ENCODE data around the gene SNX1.
"Not testable (repeated sequence)": the region's sequence is repeated elsewhere in the genome, so short reads cannot be mapped to it uniquely, and the experiment has no call there.

The SNX1 gene, protein sequence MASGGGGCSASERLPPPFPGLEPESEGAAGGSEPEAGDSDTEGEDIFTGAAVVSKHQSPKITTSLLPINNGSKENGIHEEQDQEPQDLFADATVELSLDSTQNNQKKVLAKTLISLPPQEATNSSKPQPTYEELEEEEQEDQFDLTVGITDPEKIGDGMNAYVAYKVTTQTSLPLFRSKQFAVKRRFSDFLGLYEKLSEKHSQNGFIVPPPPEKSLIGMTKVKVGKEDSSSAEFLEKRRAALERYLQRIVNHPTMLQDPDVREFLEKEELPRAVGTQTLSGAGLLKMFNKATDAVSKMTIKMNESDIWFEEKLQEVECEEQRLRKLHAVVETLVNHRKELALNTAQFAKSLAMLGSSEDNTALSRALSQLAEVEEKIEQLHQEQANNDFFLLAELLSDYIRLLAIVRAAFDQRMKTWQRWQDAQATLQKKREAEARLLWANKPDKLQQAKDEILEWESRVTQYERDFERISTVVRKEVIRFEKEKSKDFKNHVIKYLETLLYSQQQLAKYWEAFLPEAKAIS

DNA sequence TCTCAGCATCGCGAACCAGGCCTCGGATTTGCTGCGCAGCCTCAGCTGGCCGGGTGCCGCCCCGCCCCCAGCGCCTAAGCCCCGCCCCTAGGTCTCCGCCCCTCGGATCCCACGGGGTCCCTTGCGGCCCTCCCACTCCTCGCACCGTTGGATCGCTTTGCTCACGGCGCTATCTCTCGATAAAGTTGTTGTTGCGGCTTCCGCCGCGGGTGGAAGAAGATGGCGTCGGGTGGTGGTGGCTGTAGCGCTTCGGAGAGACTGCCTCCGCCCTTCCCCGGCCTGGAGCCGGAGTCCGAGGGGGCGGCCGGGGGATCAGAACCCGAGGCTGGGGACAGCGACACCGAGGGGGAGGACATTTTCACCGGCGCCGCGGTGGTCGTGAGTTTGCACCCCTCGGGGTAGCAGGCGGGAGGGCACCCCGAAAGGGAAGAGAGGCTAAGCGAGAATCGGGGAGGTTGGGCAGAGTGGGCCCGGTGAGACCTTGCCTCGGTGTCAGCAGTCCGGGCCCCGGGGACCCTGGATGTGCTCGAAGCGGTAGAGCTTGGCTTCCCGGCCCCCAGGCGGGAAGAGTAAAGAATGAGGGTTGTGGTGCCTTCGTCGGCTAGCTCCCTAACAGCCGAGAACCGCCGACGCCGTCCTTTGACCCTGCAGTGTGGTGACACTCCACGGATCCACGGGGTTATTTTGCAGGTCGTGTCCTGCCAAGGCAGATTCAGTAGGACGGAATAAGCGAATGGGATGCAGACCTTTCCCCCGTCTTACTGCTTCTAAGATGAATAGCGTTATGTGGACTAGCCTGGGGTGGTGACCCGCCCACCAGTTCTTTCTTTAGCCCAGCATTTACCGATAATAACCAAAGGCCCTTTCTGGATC, at the start of gene SNX1:
SNX1 (plus strand) TSS at position 188 of the 873 bp plus-strand sequence; CDS start at position 220, 32 bp downstream.
- in situ Hi-C loops (cut with MboI; ENCODE audit: low sequenced_read_pairs) = no loop called here

DNA sequence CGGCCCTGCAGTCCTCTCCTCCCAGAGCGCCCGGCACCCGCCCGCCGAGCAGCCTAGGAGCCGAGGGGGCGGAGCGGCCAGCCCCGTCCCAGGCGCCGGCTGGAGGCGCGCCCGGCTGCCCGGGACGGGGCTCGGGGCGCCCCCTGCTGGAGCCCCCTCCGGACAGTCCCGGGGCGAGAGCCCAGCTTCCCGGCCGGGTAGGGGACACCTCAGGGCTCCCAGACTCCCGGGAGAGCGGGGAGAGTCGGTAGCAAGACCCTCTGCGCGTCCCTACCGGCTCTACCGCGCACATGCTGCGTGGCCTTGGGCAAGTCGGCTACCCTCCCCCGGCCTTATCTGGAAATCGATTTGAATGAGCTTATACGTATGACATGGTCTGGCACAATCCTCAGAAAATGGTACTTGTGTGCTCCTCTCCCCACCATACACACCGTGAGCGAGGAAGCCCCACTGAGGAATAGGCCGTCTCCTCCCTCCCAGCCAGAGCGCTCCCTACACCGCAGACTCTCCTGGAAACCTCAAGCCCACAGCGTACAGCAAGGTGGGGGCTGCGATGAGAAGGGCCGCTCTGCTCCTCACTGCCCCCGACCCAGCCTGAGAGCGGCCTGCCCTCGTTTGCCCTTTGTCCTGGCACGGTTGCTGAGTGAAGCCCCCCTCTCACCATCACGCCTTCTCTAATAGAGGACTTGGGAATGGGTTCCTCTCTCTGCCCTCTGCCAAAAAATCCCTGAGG, 49.2 kb upstream of the SNX1 start, which contains the start of gene DAPK2:
DAPK2 (minus strand) TSS at position 65 of the 733 bp plus-strand sequence. CDS start 6,224 bp downstream, outside the sequence.
- in situ Hi-C loops (cut with MboI; ENCODE audit: low sequenced_read_pairs) = no loop called here

DNA sequence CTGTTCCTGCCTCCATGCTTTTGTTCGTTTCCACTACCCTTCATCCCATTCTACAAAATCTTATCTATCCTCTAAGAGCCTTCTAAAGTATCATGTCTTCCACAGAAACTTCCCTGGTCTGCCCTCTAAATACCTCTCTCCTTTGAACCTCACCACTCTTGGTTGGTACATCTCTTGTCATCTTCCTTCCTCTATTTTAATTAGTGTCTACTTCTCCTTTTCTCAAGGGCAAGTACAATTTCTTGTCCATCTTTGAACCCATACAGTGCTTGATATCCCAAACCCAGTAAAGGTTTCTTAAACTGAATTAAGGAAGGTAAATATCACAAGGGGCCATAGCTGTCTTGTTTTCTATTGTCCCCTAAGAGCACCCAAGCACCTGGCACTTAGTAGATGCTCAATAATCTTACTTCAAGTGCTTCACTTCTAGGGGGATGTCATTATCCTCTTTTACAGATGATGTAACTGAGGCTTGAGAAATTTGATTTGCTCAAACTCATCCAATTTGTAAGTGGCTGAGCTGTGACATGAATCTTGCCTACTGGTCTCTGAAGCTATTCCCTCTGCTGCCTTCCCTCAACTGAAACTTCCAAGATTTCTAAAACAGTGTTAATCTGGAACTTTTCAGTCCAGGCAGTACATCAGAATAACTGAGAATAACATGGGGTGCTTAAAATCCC, 46.9 kb upstream of the SNX1 start:
- in situ Hi-C loops (cut with MboI; ENCODE audit: low sequenced_read_pairs) = no loop called here

DNA sequence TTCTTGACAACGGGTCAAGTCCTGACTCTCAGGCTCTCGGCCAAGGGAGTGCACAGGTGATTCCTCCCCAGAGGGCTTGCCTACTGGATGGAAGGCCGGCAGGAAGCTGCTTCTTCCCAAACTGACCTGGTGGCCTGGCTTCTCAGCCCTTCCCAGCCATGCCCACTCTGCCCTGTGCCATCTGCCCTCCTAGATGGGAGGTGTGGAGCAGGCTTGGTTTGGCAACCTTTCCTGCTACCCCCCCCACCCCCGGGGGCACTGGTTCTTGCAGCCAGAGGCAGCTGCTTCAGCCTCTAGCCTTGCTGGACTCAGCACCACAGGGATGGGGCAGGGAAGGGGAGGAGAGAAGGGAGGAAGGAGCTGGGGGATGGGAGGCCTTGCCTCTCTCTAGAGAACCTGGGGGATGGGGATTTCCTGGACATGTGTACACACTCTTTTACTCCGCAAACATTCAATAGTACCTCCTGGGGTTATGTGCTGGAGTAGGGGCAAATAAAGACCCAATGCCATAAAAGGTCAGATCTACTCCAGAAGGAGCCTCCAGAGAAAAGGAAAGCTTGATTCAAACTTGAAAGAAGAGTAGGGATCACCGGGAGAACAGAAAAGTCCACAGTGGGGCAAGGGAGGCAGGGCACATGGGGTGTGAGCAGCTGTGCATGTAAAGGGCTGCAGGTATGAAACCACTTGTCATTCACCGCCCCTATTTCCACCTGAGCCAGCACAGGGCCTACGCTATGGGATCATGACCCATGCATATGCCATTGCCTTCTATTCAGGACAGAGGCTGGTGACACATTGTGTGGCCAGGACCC, 45.3 kb upstream of the SNX1 start:
- in situ Hi-C loops (cut with MboI; ENCODE audit: low sequenced_read_pairs) = no loop called here

DNA sequence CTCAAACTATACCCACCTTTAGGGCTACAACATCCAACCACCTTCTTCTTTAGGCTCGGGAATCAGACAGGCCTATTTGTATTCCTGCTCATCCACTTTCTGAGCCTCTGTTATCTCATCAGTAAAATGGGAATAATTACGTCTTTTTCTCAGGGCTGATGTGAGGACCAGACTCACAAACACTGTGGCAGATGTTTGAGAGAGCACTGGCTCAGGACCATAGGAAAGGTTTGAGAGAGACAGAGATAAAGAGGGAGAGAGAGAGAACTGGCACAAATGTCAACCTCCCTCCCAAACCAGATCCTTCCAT, 44.7 kb upstream of the SNX1 start:
- in situ Hi-C loops (cut with MboI; ENCODE audit: low sequenced_read_pairs) = no loop called here

DNA sequence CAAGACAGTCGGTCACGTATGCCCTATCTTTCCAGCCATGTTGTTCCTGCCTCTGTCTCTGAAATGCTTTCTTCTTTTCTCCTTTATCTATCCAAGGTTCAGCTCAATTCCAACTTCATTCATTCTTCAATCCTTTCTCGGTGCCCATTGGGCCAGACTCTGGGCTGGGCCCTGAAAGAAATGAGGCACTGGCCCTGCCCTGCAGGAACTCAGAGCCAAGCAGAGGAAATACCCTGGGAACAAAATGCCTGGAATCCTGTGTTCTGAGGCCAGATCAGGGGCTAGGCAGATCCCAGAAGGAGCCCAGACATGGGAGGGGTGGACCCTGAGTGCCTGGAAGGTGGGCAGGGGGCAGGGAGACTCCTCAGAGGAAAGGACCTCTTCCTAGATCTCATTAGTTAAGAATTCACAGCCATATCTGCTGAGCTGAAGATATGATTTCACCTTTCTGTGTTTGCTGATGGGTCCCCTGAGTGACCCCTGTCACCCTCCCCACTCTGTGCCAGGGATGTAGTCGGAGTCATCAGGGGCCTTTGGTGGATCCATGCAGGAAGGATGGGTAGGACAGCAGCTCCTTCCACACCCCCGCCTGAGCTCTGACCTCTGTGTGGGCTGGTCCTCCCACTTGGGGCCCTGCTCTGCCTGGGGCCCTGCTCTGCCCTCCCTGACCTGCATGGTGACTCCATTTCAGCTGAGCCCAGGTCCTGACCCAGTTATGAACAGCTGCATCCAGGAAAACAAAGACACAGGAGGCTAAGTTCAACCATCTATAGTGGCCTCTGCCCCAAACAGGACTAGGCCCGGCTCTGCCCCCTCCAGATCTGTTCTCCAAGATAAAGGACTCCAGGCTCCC, 44.1 kb upstream of the SNX1 start:
- in situ Hi-C loops (cut with MboI; ENCODE audit: low sequenced_read_pairs) = no loop called here

DNA sequence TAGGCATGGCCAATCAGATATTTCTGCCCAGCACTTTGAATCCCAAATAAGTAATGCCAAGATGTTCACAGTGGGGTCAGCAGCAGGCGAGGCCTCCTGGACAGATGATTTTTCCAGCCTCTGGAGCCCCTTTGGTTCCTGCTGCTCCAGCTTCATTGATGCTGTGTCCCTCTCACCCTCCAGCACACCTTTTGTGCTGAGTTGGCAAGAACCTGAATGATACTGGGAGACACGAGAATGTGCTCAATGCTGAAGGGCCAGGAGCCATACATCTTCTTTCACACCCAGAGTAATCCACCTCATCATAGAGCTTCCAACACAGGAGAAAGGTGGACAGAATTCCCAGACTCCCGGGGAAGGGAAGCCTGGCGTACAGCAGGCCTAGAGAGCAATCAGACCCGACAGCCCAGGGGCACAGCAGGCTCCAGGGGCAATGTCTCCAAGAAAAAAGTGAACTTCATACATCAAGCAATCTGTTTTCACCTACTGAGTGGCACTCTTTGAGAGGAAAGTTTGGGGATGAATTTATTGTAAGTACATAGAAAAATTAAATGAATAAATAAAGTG, 42.8 kb upstream of the SNX1 start:
- in situ Hi-C loops (cut with MboI; ENCODE audit: low sequenced_read_pairs) = no loop called here

DNA sequence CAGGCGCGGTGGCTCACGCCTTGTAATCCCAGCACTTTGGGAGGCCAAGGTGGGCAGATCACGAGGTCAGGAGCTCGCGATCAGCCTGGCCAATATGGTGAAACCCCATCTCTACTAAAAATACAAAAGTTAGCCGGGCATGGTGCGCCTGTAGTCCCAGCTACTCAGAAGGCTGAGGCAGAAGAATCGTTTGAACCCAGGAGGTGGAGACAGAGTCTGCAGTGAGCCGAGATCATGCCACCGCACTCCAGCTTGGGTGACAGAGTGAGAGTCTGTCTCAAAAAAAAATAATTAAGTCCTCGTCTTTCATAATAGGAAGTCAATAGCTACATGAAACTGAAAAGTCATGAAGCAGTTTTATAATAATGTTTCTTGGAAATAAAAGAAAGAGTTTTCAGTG, 42.1 kb upstream of the SNX1 start:
- in situ Hi-C loops (cut with MboI; ENCODE audit: low sequenced_read_pairs) = not testable (repeated sequence)

DNA sequence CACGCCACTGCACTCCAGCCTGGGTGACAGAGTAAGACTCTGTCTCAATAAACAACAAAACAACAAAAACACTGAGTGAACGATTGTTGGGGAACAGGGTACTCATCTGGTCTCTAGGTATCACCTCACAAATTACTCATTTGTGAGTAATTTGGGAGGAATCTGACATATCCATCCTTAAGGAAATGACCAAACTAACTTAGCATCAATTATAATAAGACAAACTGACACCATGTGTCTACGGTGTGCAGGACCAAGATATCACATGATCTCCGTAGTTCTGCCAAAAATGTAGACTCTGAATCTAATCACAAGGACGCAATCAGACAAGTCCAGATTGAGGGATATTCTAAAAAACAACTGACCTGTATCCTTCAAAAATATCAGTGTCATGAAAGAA, 37.5 kb upstream of the SNX1 start:
- in situ Hi-C loops (cut with MboI; ENCODE audit: low sequenced_read_pairs) = no loop called here

DNA sequence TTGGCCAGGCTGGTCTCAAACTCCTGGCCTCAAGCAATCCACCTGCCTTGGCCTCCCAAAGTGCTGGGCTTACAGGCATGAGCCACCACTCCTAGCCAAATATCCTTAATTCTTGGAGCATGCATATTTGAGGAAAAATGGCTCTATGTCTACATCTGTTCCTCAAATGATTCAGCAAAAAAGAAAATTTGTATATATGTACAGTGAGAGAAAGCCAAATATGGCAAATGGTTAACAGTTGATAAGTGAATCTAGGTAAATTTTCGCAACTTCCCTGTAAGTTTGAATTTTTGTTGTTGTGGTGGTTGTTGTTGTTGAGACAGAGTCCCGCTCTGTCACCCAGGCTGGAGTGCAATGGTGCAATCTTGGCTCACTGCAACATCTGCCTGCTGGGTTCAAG, 36.7 kb upstream of the SNX1 start:
- in situ Hi-C loops (cut with MboI; ENCODE audit: low sequenced_read_pairs) = not testable (repeated sequence)

DNA sequence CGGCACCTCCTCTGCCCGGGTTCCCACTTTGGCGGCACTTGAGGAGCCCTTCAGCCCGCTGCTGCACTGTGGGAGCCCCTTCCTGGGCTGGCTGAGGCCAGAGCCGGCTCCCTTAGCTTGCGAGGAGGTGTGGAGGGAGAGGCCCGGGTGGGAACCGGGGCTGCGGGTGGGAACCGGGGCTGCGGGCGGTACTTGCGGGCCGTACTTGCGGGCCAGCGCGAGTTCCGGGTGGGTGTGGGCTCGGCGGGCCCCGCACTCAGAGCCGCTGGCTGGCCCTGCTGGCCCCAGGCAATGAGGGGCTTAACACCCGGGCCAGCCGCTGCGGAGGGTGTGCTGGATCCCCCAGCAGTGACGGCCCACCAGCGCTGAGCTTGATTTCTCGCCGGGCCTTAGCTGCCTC, 35.1 kb upstream of the SNX1 start:
- in situ Hi-C loops (cut with MboI; ENCODE audit: low sequenced_read_pairs) = no loop called here

DNA sequence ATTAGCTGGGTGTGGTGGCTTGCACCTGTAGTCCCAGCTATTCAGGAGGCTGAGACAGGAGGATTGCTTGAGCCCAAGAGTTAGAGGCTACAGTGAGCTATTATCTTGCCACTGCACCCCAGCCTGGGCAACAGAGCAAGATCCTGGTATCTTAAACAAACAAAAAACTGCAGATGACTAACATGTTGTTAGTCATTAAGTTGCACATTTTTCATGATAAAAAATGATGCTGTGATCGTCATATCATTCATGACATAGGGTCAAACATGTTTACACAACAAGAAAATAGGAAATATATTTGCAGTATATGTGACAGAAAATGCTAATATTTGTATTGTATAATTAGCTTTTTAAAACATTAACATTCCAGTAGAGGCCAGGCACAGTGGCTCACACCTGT, 29.3 kb upstream of the SNX1 start:
- in situ Hi-C loops (cut with MboI; ENCODE audit: low sequenced_read_pairs) = no loop called here

DNA sequence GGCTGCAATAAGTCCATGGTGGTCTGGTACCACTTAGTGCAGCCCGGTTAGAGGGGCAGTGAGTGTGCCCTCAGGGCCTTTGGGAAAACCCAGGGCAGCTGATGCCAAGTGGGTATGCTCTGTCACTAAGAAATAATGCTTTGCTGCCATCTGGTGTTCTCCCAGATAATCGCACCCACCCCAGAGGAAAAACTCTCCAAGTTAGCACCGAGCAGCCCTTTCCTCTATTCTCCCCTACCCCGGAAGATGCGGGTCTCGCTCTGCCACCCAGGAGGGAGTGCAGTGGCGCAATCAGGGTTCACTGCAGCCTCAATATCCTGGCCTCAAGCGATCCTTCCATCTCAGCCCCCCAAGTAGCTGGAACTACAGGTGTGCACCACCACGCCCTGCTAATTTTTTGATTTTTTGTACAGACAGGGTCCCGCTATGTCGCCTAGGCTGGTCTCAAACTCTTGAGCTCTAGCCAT, 28.2 kb upstream of the SNX1 start:
- in situ Hi-C loops (cut with MboI; ENCODE audit: low sequenced_read_pairs) = no loop called here

DNA sequence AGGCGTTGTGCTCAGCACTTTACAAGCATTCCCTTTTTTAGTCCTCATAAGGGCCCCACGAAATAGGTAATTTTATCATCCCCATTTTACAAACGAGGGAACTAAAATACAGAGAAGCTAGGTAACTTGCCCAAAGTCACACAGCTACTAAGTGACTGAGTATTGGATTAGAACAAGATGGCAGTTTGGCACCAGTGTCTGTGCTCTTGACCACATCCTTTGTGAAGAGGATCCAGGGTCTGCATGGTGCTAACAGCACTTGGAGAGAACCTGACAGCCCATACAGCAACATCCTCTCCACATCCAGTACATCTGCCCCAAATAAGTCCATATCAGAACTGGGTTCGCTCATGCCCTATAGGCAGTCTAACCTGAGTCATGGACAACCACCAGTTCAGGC, 27.6 kb upstream of the SNX1 start:
- in situ Hi-C loops (cut with MboI; ENCODE audit: low sequenced_read_pairs) = no loop called here

DNA sequence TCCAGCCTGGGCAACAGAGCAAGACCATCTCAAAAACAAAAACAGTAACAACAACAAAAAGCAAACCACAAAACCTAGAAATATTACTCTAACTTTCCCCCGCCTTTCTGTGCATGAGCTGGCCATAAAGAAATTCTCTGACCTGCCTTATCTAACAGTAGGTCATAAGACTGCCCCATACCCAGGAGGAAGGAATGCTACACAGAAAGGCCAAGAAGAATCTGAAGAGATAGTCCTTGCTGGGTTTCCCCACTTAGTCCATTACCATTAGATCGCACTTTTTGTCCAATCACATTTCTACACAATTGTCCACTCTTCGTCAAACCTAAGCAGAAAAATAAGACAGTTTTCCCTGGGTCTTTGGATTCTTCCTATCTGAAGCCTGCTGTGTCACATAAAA, 25.7 kb upstream of the SNX1 start:
- in situ Hi-C loops (cut with MboI; ENCODE audit: low sequenced_read_pairs) = no loop called here

DNA sequence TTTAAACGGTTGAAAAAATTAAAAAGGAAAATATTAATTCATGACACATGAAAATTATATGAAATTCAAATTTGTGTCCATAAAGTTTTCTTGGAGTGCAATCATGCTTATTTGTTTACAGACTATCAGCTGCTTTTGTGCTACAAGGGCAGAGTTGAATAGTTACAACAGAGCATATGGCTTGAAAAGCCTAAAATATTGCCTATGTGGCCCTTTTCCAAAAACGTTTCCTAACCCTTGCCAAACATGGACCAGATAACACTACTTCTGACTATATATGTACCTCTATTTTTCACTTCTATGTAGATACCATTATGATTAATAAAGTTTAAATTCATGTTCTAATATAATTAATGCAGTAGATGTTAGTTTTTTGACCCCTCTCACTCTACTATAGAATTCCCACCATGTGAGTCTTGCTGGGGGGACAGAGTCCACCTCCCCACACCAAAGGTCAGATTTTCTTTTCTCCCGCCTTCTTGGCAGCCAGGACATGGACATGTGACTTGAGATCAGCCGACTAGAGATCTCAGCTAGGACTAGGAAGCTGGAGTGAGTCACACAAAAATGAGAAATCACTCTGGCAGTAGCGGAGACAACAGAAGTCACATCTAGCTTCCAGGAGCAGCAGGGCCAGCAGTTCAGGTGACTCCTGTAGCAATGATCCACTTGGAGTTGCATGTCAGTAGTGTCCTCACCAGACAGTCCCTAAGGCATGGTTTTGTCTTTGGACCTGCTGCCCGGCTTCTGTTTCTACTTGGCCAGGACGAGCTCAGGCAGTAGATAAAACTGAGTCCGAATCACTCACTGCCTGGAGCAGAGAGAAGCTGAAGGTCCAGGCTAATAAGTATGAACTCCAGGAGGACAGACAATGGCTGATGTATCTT, 24.6 kb upstream of the SNX1 start:
- in situ Hi-C loops (cut with MboI; ENCODE audit: low sequenced_read_pairs) = no loop called here

Data from hTERT RPE-1 (cell line).